Endothelial cell of umbilical vein (primary cell): ENCODE results near the gene NUP153. TPM values are rescaled to one million over a fixed set of nuclear protein-coding genes. Genes with fewer than 3 reads are reported as not detected.

ENCODE experiments used
- BruUV-seq: library from RNA; stranded (reverse); fragments of 400-500 nt; replicated peaks from 2 replicates; lab custom pipeline; 2021; lab: Mats Ljungman, UMichigan
- CTCF ChIA-PET: fragments of 300-600, 350-600 bp; sonication (Branson Sonifier 250); formaldehyde crosslinking; loops from one replicate; lab custom pipeline; 2021; ENCODE audit warnings: antibody characterized with exemption, inconsistent platforms; lab: Charles Lee
- POLR2A ChIA-PET: fragments of 300-600, 350-600 bp; sonication (Branson Sonifier 250); formaldehyde crosslinking; loops from one replicate; lab custom pipeline; 2021; ENCODE audit warnings: antibody characterized with exemption, inconsistent platforms; lab: Charles Lee
- DNase-seq: peaks from one replicate; pipeline ENCODE4 v3.0.0-alpha.2; 2011; ENCODE audit warnings: low read depth, low spot score
- FAIRE-seq: peaks from 2 replicates; lab custom pipeline; 2011; peaks lifted over from hg19 to GRCh38; lab: Jason Lieb, UNC
- H2AFZ ChIP-seq: 2 replicates; pipeline ENCODE4 v1.6.0; 2012; ENCODE audit warnings: low read depth, low read length, control low read depth, inconsistent platforms
- H3K27ac ChIP-seq: 2 replicates; pipeline ENCODE4 v1.5.1; 2011; ENCODE audit warnings: low read depth, mild to moderate bottlenecking, control low read depth, low read length, moderate library complexity; ENCODE audit not compliant: insufficient read depth
- H3K27me3 ChIP-seq, 2 experiments: 2 replicates each; pipeline versions ENCODE4 v1.6.0 to v1.6.1; 2011; ENCODE audit warnings: low read length in 2 of 2, mixed read lengths in 1 of 2; ENCODE audit not compliant: control insufficient read depth in 2 of 2, insufficient read depth in 2 of 2
- H3K36me3 ChIP-seq, 2 experiments: 2 replicates in 1 of 2; 3 replicates in 1 of 2; pipeline ENCODE4 v1.5.1; 2011; ENCODE audit warnings: low read length in 2 of 2, mild to moderate bottlenecking in 1 of 2, moderate library complexity in 1 of 2; ENCODE audit not compliant: control insufficient read depth in 2 of 2, insufficient read depth in 2 of 2; ENCODE audit errors: extremely low read depth in 1 of 2
- H3K4me1 ChIP-seq: 3 replicates; pipeline ENCODE4 v1.5.1; 2011; ENCODE audit warnings: mild to moderate bottlenecking, low read length; ENCODE audit not compliant: control insufficient read depth, insufficient read depth; ENCODE audit errors: extremely low read depth
- H3K4me2 ChIP-seq: 2 replicates; pipeline ENCODE4 v1.6.1; 2011; ENCODE audit warnings: low read length, control low read depth, mixed read lengths; ENCODE audit not compliant: insufficient read depth
- H3K4me3 ChIP-seq, 3 experiments: fragments of 200-600 bp in 1 of 3; sonication (generic), shearing (Covaris generic) in 1 of 3; replicated peaks in 1 of 3; 2 replicates each; pipeline ENCODE4 v1.5.1; 2011 to 2016; ENCODE audit warnings: control low read depth in 3 of 3, low read length in 3 of 3, mild to moderate bottlenecking in 2 of 3, inconsistent platforms in 1 of 3, low read depth in 1 of 3, moderate library complexity in 1 of 3; ENCODE audit not compliant: insufficient read depth in 1 of 3
- H3K79me2 ChIP-seq: 2 replicates; pipeline ENCODE4 v1.6.0; 2012; ENCODE audit warnings: low read length, inconsistent platforms; ENCODE audit not compliant: control insufficient read depth, insufficient read depth
- H3K9ac ChIP-seq: replicated peaks from 2 replicates; pipeline ENCODE3; 2011; ENCODE audit warnings: low read length, control low read depth; ENCODE audit not compliant: insufficient read depth; ENCODE audit errors: extremely low read depth
- H3K9me1 ChIP-seq: replicated peaks from 3 replicates; pipeline ENCODE4 v1.6.0; 2011; ENCODE audit warnings: mild to moderate bottlenecking, low read length; ENCODE audit not compliant: control insufficient read depth, insufficient read depth; ENCODE audit errors: extremely low read depth
- H3K9me3 ChIP-seq: replicated peaks from 2 replicates; pipeline ENCODE4 v1.5.1; 2012; ENCODE audit warnings: low read length, inconsistent platforms; ENCODE audit not compliant: control insufficient read depth, insufficient read depth
- H4K20me1 ChIP-seq: replicated peaks from 2 replicates; pipeline ENCODE3; 2011; ENCODE audit warnings: mild to moderate bottlenecking, low read length; ENCODE audit not compliant: control insufficient read depth, insufficient read depth; ENCODE audit errors: extremely low read depth
- EZH2 ChIP-seq: IDR thresholded peaks from 2 replicates; pipeline ENCODE4 v1.6.1; 2012; ENCODE audit warnings: borderline replicate concordance, low read depth, mild to moderate bottlenecking, moderate library complexity, low read length, inconsistent platforms; ENCODE audit not compliant: severe bottlenecking
- FOS ChIP-seq: IDR thresholded peaks from 2 replicates; pipeline ENCODE4 v1.6.1; 2011; ENCODE audit warnings: mild to moderate bottlenecking, low read length, moderate library complexity, borderline replicate concordance; ENCODE audit not compliant: insufficient read depth
- GATA2 ChIP-seq: IDR thresholded peaks from 2 replicates; pipeline ENCODE4 v1.7.0; 2011; ENCODE audit warnings: low read depth, mild to moderate bottlenecking, moderate library complexity, mixed read lengths, low read length; ENCODE audit not compliant: insufficient read length, insufficient read depth
- JUN ChIP-seq: IDR thresholded peaks from 2 replicates; pipeline ENCODE4 v1.6.1; 2011; ENCODE audit warnings: borderline replicate concordance, low read depth; ENCODE audit not compliant: insufficient read length, insufficient read depth
- MYC ChIP-seq: IDR thresholded peaks from one replicate; pipeline ENCODE4 v1.6.1; 2011; ENCODE audit warnings: mild to moderate bottlenecking, low read depth, low read length
- POLR2A ChIP-seq: IDR thresholded peaks from 2 replicates; pipeline ENCODE4 v1.6.1; 2012; ENCODE audit warnings: low read depth, mild to moderate bottlenecking, control low read depth, low read length
- POLR2AphosphoS5 ChIP-seq: IDR thresholded peaks from 2 replicates; pipeline ENCODE4 v1.6.1; 2012; ENCODE audit warnings: low read depth, mild to moderate bottlenecking, control low read depth, low read length, moderate library complexity; ENCODE audit not compliant: insufficient read depth
- dilution Hi-C: fragments of 300-500 bp; cut with MboI; formaldehyde crosslinking; loops from one replicate; pipeline ENCODE4 v1.15.0; 2019; ENCODE audit warnings: low sequenced_read_pairs; ENCODE audit not compliant: extremely low pct_ligation_motif_present
- intact Hi-C: fragments of 100-400 bp; cut with micrococcal nuclease; formaldehyde crosslinking; loops from one replicate; pipeline ENCODE4 v1.10.0; 2022
- polyA plus RNA-seq, 4 experiments: library from polyadenylated mRNA; depleted of rRNA in 3 of 4; stranded (reverse) in 3 of 4; unstranded in 1 of 4; fragments of >200 nt; gene quantifications; 2 replicates each; pipeline versions ENCODE4 v1.2.1 to v1.2.3, GENCODE V29; 2011 to 2012; ENCODE audit warnings: missing spikeins in 1 of 4
- total RNA-seq: library from RNA; stranded (reverse); gene quantifications from 2 replicates; pipeline ENCODE4 v1.2.3, GENCODE V29; 2021
- TF ChIP-seq, protein P1 (sequence below): IDR thresholded peaks from 2 replicates; pipeline ENCODE4 v1.6.1; 2011; ENCODE audit not compliant: insufficient read depth, insufficient read length
- TF ChIP-seq, protein P2 (sequence below), 2 donors: IDR thresholded peaks; 1 replicate in 1 of 2; 2 replicates in 1 of 2; pipeline ENCODE4 v1.5.1; 2011; ENCODE audit warnings: low read length in 2 of 2, mild to moderate bottlenecking in 2 of 2, moderate library complexity in 2 of 2, control low read depth in 1 of 2, inconsistent platforms in 1 of 2, low read depth in 1 of 2; ENCODE audit not compliant: insufficient read depth in 1 of 2; ENCODE audit errors: extremely low read depth in 1 of 2

The NUP153 gene
- total and polyA plus RNA-seq, 2 donors (not counting 3 experiments of a cell fraction or from before 2014, with no cell fraction given): 22.0 to 51.0 TPM

- intact Hi-C loops (no loop called here), dilution Hi-C loops (no loop called here)
- Histone ChIP-seq H3K4me1 (peaks cover 43% of the 10 kb centered on the region), H4K20me1 (no peaks in the 10 kb centered on the region), H3K4me3 (peak overlapping the region in 1 of 3 experiments; percentile 19), H3K36me3 (no peaks in the 10 kb centered on the region), H3K27me3 (no peaks in the 10 kb centered on the region), H3K27ac (peak overlapping the region; percentile 99), H3K9ac (peak overlapping the region; percentile 63), H3K9me1 (no peaks in the 10 kb centered on the region), H2AFZ (no peak overlapping the region), H3K9me3 (no peaks in the 10 kb centered on the region), H3K4me2 (peak overlapping the region; percentile 91), H3K79me2 (peaks cover 81% of the 10 kb centered on the region)
- TF ChIP-seq JUN (peak; percentile 63), POLR2A (no peak), MYC (no peak), FOS (peak; percentile 38), EZH2 (no peak), POLR2AphosphoS5 (no peak), GATA2 (no peak)
- TF ChIP-seq, protein P1, sequence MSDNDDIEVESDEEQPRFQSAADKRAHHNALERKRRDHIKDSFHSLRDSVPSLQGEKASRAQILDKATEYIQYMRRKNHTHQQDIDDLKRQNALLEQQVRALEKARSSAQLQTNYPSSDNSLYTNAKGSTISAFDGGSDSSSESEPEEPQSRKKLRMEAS: no peak
- TF ChIP-seq, protein P2, sequence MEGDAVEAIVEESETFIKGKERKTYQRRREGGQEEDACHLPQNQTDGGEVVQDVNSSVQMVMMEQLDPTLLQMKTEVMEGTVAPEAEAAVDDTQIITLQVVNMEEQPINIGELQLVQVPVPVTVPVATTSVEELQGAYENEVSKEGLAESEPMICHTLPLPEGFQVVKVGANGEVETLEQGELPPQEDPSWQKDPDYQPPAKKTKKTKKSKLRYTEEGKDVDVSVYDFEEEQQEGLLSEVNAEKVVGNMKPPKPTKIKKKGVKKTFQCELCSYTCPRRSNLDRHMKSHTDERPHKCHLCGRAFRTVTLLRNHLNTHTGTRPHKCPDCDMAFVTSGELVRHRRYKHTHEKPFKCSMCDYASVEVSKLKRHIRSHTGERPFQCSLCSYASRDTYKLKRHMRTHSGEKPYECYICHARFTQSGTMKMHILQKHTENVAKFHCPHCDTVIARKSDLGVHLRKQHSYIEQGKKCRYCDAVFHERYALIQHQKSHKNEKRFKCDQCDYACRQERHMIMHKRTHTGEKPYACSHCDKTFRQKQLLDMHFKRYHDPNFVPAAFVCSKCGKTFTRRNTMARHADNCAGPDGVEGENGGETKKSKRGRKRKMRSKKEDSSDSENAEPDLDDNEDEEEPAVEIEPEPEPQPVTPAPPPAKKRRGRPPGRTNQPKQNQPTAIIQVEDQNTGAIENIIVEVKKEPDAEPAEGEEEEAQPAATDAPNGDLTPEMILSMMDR (IDR thresholded peaks at IDR 0.05; ENCODE audit: extremely low read depth in 1 of 2, insufficient read depth in 1 of 2, low read depth in 1 of 2, low read length in 2 of 2): no peak
- FAIRE-seq: peak; percentile 98
- no TSS peak for BruUV-seq
- ChIA-PET POLR2A (interaction anchor here (0.5 to 0.7 kb wide), 2 partner anchors 11 to 587 kb away, joined by 3 read pairs; no protein-coding TSS in a partner anchor), CTCF (interaction anchor here (0.7 to 3.8 kb wide), 7 partner anchors 9 to 112 kb away, joined by 3 to 27 read pairs (median 4); no protein-coding TSS in a partner anchor)
- DNase-seq: peak; percentile 86
Observed at GRCh38 chr6:17703256-17703694, 3.5 kb downstream of the NUP153 start.
